T-helper 2 cell treated with Interferon-gamma antibody and Interleukin-4, amounts not matched to agents 5 μg/mL and 100 μg/mL, for 36 hours (primary cell): ENCODE results near the gene SAP30BP.
A peak's percentile ranks its signal among the peaks of the same experiment; 100 is the strongest.

Experiments
- DNase-seq: peaks from one replicate; pipeline ENCODE4 v3.0.0; 2021; ENCODE audit warnings: low spot score
- H3K27ac Mint-ChIP-seq: one replicate; pipeline ENCODE4 v1.8.0; 2021; ENCODE audit warnings: mild to moderate bottlenecking, mixed read lengths
- H3K27me3 Mint-ChIP-seq: one replicate; pipeline ENCODE4 v1.8.0; 2021; ENCODE audit warnings: low read depth, mixed read lengths
- H3K36me3 Mint-ChIP-seq: one replicate; pipeline ENCODE4 v1.8.0; 2021; ENCODE audit warnings: low read depth, mixed read lengths
- H3K4me1 Mint-ChIP-seq: one replicate; pipeline ENCODE4 v1.8.0; 2021; ENCODE audit warnings: low read depth, mixed read lengths
- H3K4me3 Mint-ChIP-seq: one replicate; pipeline ENCODE4 v1.8.0; 2022; ENCODE audit warnings: mild to moderate bottlenecking, moderate library complexity, mixed read lengths
- H3K9me3 Mint-ChIP-seq: one replicate; pipeline ENCODE4 v1.8.0; 2021; ENCODE audit warnings: mixed read lengths

SAP30BP gene

GRCh38 chr17:75731716-75732498 is 64.8 kb downstream of the SAP30BP start:
- no peaks in the 10 kb centered on the region for H3K9me3 Mint-ChIP-seq
- no peak overlapping the region for H3K4me3 Mint-ChIP-seq
- no peaks in the 10 kb centered on the region for H3K4me1 Mint-ChIP-seq
- no peaks in the 10 kb centered on the region for H3K36me3 Mint-ChIP-seq
- H3K27ac Mint-ChIP-seq = no peak overlapping the region
- no peaks in the 10 kb centered on the region for H3K27me3 Mint-ChIP-seq
- no peak for DNase-seq

- Mint-ChIP-seq H3K4me3 (no peak overlapping the region), H3K36me3 (no peaks in the 10 kb centered on the region), H3K9me3 (no peaks in the 10 kb centered on the region), H3K27me3 (no peaks in the 10 kb centered on the region), H3K27ac (no peak overlapping the region), H3K4me1 (peaks cover 7% of the 10 kb centered on the region)
- no peak for DNase-seq
These were observed 66.3 kb downstream of the SAP30BP start for GRCh38 chr17:75733471-75733870.

- DNase-seq = no peak
- peaks cover 9% of the 10 kb centered on the region for H3K4me1 Mint-ChIP-seq
- no peaks in the 10 kb centered on the region for H3K9me3 Mint-ChIP-seq
- H3K4me3 Mint-ChIP-seq = no peak overlapping the region
- no peaks in the 10 kb centered on the region for H3K27me3 Mint-ChIP-seq
- H3K27ac Mint-ChIP-seq = no peak overlapping the region
- H3K36me3 Mint-ChIP-seq = no peaks in the 10 kb centered on the region
These were observed 67.6 kb downstream of the SAP30BP start for GRCh38 chr17:75734674-75735294.

GRCh38 chr17:75736173-75736835 is 69.2 kb downstream of the SAP30BP start:
- Mint-ChIP-seq H3K4me1 (peaks cover 9% of the 10 kb centered on the region), H3K4me3 (no peak overlapping the region), H3K27me3 (no peaks in the 10 kb centered on the region), H3K27ac (no peak overlapping the region), H3K36me3 (no peaks in the 10 kb centered on the region), H3K9me3 (no peaks in the 10 kb centered on the region)
- no peak for DNase-seq

GRCh38 chr17:75737133-75737962 is 70.2 kb downstream of the SAP30BP start:
- no peaks in the 10 kb centered on the region for H3K9me3 Mint-ChIP-seq
- H3K27me3 Mint-ChIP-seq = no peaks in the 10 kb centered on the region
- no peak for DNase-seq
- no peak overlapping the region for H3K27ac Mint-ChIP-seq
- H3K4me3 Mint-ChIP-seq = no peak overlapping the region
- H3K4me1 Mint-ChIP-seq = peaks cover 9% of the 10 kb centered on the region
- H3K36me3 Mint-ChIP-seq = no peaks in the 10 kb centered on the region

- no peaks in the 10 kb centered on the region for H3K27me3 Mint-ChIP-seq
- peak overlapping the region; percentile 43 for H3K4me3 Mint-ChIP-seq
- peaks cover 9% of the 10 kb centered on the region for H3K4me1 Mint-ChIP-seq
- H3K27ac Mint-ChIP-seq = peak overlapping the region; percentile 88
- DNase-seq = peak; percentile 33
- H3K36me3 Mint-ChIP-seq = no peaks in the 10 kb centered on the region
- H3K9me3 Mint-ChIP-seq = no peaks in the 10 kb centered on the region
These were observed 71.2 kb downstream of the SAP30BP start for GRCh38 chr17:75738218-75738802.

GRCh38 chr17:75739174-75739573 is 72.0 kb downstream of the SAP30BP start:
- Mint-ChIP-seq H3K36me3 (no peaks in the 10 kb centered on the region), H3K27me3 (no peaks in the 10 kb centered on the region), H3K9me3 (no peaks in the 10 kb centered on the region), H3K27ac (no peak overlapping the region), H3K4me1 (peaks cover 9% of the 10 kb centered on the region), H3K4me3 (no peak overlapping the region)
- no peak for DNase-seq

- Mint-ChIP-seq H3K4me1 (peaks cover 9% of the 10 kb centered on the region), H3K27me3 (no peaks in the 10 kb centered on the region), H3K9me3 (no peaks in the 10 kb centered on the region), H3K4me3 (no peak overlapping the region), H3K27ac (no peak overlapping the region), H3K36me3 (no peaks in the 10 kb centered on the region)
- DNase-seq = no peak
These were observed 72.7 kb downstream of the SAP30BP start for GRCh38 chr17:75739801-75740200.

GRCh38 chr17:75740215-75740614 is 73.1 kb downstream of the SAP30BP start:
- Mint-ChIP-seq H3K27me3 (no peaks in the 10 kb centered on the region), H3K4me3 (no peak overlapping the region), H3K36me3 (no peaks in the 10 kb centered on the region), H3K27ac (no peak overlapping the region), H3K4me1 (peaks cover 9% of the 10 kb centered on the region), H3K9me3 (no peaks in the 10 kb centered on the region)
- no peak for DNase-seq

- Mint-ChIP-seq H3K4me3 (no peak overlapping the region), H3K9me3 (no peaks in the 10 kb centered on the region), H3K27me3 (no peaks in the 10 kb centered on the region), H3K4me1 (peaks cover 9% of the 10 kb centered on the region), H3K27ac (no peak overlapping the region), H3K36me3 (no peaks in the 10 kb centered on the region)
- DNase-seq = no peak
These were observed 73.5 kb downstream of the SAP30BP start for GRCh38 chr17:75740631-75741077.

GRCh38 chr17:75742337-75742736 is 75.2 kb downstream of the SAP30BP start:
- Mint-ChIP-seq H3K4me1 (peaks cover 9% of the 10 kb centered on the region), H3K9me3 (no peaks in the 10 kb centered on the region), H3K36me3 (no peaks in the 10 kb centered on the region), H3K27ac (no peak overlapping the region), H3K4me3 (no peak overlapping the region), H3K27me3 (no peaks in the 10 kb centered on the region)
- DNase-seq = no peak

GRCh38 chr17:75743625-75744206 is 76.6 kb downstream of the SAP30BP start:
- Mint-ChIP-seq H3K36me3 (no peaks in the 10 kb centered on the region), H3K9me3 (no peaks in the 10 kb centered on the region), H3K27ac (no peak overlapping the region), H3K4me1 (peaks cover 3% of the 10 kb centered on the region), H3K4me3 (no peak overlapping the region), H3K27me3 (peaks cover 3% of the 10 kb centered on the region)
- DNase-seq = no peak

GRCh38 chr17:75748706-75749105 is 81.6 kb downstream of the SAP30BP start:
- H3K9me3 Mint-ChIP-seq = no peaks in the 10 kb centered on the region
- no peak overlapping the region for H3K4me3 Mint-ChIP-seq
- H3K36me3 Mint-ChIP-seq = no peaks in the 10 kb centered on the region
- peaks cover 12% of the 10 kb centered on the region for H3K4me1 Mint-ChIP-seq
- peaks cover 3% of the 10 kb centered on the region for H3K27me3 Mint-ChIP-seq
- no peak overlapping the region for H3K27ac Mint-ChIP-seq
- DNase-seq = no peak
